ENCODE measurements around the gene TAX1BP1. TPM values are rescaled to one million over a fixed set of nuclear protein-coding genes. Genes with fewer than 3 reads are reported as not detected.

The TAX1BP1 gene
- total and polyA plus RNA-seq, 2 experiments from 2014 or later: 56.5 to 87.9 TPM

DNA sequence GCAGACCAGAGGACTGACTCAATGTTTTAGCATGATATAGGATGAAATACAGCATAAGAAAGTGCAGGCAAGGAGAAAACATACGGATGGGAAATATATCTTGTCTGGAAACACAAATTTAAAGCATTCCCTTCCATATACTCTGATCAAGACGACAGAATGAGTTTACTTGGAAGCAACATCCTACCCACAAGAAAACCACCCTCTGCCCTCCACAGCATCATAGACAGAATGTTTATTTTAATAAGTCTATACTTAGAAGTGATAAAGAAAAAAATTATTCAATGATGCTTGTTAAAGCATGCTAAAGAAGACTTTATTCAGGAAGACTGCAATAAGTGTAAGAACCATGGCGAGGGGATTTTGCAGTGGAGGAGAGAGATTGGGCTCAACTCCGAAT lies 44.9 kb upstream of the TAX1BP1 start:
- Histone ChIP-seq H3K36me3 (ENCODE audit: insufficient read depth) (no peaks in the 10 kb centered on the region), H4K20me1 (replicated peaks; ENCODE audit: insufficient read depth) (no peaks in the 10 kb centered on the region), H3K4me1 (ENCODE audit: insufficient read depth) (peaks cover 3% of the 10 kb centered on the region; the same call in 1 of the 2 replicates), H3K79me2 (replicated peaks; ENCODE audit: insufficient read depth) (no peaks in the 10 kb centered on the region), H3K4me2 (no peak overlapping the region), H3K4me3 (no peak overlapping the region), H3K27me3 (ENCODE audit: insufficient read depth) (no peaks in the 10 kb centered on the region), H3K9me2 (ENCODE audit: insufficient read depth) (no peaks in the 10 kb centered on the region), H3F3A (replicated peaks; ENCODE audit: low read depth) (no peaks in the 10 kb centered on the region), H2AFZ (no peak overlapping the region), H3K27ac (ENCODE audit: low read depth) (no peak overlapping the region)
- peaks cover 2% of the 10 kb centered on the region for H3K27me3 Mint-ChIP-seq (ENCODE audit: insufficient read depth, low read depth, poor library complexity)
- ATAC-seq: no peak
- no peak for DNase-seq (ENCODE audit: low spot score)
- no peaks in the 10 kb centered on the region for H3K36me3 Mint-ChIP-seq (ENCODE audit: low read depth)
- H3K27ac Mint-ChIP-seq: no peak overlapping the region
- no peak overlapping the region for H3K4me3 Mint-ChIP-seq
- H3K9me3 Mint-ChIP-seq: no peaks in the 10 kb centered on the region
- peaks cover 6% of the 10 kb centered on the region for H3K4me1 Mint-ChIP-seq
- TF ChIP-seq ZNF114 (CRISPR knock-in tag; IDR thresholded peaks at IDR 0.05): no peak
- TF ChIP-seq POLR2AphosphoS5 (IDR thresholded peaks at IDR 0.05; ENCODE audit: low read depth): no peak
- no peak for TF ChIP-seq ZNF331 (CRISPR knock-in tag; IDR thresholded peaks at IDR 0.05; ENCODE audit: low read depth)
- no peak for TF ChIP-seq NANOG (IDR thresholded peaks at IDR 0.05; ENCODE audit: borderline replicate concordance)
- TF ChIP-seq, protein P1, sequence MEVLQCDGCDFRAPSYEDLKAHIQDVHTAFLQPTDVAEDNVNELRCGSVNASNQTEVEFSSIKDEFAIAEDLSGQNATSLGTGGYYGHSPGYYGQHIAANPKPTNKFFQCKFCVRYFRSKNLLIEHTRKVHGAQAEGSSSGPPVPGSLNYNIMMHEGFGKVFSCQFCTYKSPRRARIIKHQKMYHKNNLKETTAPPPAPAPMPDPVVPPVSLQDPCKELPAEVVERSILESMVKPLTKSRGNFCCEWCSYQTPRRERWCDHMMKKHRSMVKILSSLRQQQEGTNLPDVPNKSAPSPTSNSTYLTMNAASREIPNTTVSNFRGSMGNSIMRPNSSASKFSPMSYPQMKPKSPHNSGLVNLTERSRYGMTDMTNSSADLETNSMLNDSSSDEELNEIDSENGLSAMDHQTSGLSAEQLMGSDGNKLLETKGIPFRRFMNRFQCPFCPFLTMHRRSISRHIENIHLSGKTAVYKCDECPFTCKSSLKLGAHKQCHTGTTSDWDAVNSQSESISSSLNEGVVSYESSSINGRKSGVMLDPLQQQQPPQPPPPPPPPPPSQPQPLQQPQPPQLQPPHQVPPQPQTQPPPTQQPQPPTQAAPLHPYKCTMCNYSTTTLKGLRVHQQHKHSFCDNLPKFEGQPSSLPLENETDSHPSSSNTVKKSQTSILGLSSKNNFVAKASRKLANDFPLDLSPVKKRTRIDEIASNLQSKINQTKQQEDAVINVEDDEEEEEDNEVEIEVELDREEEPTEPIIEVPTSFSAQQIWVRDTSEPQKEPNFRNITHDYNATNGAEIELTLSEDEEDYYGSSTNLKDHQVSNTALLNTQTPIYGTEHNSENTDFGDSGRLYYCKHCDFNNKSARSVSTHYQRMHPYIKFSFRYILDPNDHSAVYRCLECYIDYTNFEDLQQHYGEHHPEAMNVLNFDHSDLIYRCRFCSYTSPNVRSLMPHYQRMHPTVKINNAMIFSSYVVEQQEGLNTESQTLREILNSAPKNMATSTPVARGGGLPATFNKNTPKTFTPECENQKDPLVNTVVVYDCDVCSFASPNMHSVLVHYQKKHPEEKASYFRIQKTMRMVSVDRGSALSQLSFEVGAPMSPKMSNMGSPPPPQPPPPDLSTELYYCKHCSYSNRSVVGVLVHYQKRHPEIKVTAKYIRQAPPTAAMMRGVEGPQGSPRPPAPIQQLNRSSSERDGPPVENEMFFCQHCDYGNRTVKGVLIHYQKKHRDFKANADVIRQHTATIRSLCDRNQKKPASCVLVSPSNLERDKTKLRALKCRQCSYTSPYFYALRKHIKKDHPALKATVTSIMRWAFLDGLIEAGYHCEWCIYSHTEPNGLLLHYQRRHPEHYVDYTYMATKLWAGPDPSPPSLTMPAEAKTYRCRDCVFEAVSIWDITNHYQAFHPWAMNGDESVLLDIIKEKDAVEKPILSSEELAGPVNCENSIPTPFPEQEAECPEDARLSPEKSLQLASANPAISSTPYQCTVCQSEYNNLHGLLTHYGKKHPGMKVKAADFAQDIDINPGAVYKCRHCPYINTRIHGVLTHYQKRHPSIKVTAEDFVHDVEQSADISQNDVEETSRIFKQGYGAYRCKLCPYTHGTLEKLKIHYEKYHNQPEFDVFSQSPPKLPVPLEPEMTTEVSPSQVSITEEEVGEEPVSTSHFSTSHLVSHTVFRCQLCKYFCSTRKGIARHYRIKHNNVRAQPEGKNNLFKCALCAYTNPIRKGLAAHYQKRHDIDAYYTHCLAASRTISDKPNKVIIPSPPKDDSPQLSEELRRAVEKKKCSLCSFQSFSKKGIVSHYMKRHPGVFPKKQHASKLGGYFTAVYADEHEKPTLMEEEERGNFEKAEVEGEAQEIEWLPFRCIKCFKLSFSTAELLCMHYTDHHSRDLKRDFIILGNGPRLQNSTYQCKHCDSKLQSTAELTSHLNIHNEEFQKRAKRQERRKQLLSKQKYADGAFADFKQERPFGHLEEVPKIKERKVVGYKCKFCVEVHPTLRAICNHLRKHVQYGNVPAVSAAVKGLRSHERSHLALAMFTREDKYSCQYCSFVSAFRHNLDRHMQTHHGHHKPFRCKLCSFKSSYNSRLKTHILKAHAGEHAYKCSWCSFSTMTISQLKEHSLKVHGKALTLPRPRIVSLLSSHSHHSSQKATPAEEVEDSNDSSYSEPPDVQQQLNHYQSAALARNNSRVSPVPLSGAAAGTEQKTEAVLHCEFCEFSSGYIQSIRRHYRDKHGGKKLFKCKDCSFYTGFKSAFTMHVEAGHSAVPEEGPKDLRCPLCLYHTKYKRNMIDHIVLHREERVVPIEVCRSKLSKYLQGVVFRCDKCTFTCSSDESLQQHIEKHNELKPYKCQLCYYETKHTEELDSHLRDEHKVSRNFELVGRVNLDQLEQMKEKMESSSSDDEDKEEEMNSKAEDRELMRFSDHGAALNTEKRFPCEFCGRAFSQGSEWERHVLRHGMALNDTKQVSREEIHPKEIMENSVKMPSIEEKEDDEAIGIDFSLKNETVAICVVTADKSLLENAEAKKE (CRISPR knock-in tag; IDR thresholded peaks at IDR 0.05): no peak
- TF ChIP-seq, protein P2, sequence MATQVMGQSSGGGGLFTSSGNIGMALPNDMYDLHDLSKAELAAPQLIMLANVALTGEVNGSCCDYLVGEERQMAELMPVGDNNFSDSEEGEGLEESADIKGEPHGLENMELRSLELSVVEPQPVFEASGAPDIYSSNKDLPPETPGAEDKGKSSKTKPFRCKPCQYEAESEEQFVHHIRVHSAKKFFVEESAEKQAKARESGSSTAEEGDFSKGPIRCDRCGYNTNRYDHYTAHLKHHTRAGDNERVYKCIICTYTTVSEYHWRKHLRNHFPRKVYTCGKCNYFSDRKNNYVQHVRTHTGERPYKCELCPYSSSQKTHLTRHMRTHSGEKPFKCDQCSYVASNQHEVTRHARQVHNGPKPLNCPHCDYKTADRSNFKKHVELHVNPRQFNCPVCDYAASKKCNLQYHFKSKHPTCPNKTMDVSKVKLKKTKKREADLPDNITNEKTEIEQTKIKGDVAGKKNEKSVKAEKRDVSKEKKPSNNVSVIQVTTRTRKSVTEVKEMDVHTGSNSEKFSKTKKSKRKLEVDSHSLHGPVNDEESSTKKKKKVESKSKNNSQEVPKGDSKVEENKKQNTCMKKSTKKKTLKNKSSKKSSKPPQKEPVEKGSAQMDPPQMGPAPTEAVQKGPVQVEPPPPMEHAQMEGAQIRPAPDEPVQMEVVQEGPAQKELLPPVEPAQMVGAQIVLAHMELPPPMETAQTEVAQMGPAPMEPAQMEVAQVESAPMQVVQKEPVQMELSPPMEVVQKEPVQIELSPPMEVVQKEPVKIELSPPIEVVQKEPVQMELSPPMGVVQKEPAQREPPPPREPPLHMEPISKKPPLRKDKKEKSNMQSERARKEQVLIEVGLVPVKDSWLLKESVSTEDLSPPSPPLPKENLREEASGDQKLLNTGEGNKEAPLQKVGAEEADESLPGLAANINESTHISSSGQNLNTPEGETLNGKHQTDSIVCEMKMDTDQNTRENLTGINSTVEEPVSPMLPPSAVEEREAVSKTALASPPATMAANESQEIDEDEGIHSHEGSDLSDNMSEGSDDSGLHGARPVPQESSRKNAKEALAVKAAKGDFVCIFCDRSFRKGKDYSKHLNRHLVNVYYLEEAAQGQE (IDR thresholded peaks at IDR 0.05; ENCODE audit: unreplicated experiment): no peak
- no peak for TF ChIP-seq EZH2phosphoT487 (IDR thresholded peaks at IDR 0.05; ENCODE audit: unreplicated experiment)
- no peak for TF ChIP-seq CTCF (conservative IDR thresholded peaks at IDR 0.05; ENCODE audit: low read depth in 2 of 2)
- TF ChIP-seq STAT1 (IDR thresholded peaks at IDR 0.05; ENCODE audit: unreplicated experiment): no peak
- TF ChIP-seq ETS1 (IDR thresholded peaks at IDR 0.05): no peak
- TF ChIP-seq CREB1 (CRISPR knock-in tag; IDR thresholded peaks at IDR 0.05; ENCODE audit: low read depth): no peak
- TF ChIP-seq EZH2 (IDR thresholded peaks at IDR 0.05; ENCODE audit: low read depth, unreplicated experiment): no peak
- TF ChIP-seq JUNB (IDR thresholded peaks at IDR 0.05; ENCODE audit: unreplicated experiment): no peak
